Stimulated activated naive CD8-positive, alpha-beta T cell treated with anti-CD3 and anti-CD28 coated beads, Interleukin-15, Interleukin-2, amounts not matched to agents 100 U/mL and 50 U/mL, for 24 hours (primary cell): Measurements from ENCODE around the gene IRF4.

Source experiments
- ATAC-seq: fragments of 150-1000 bp; cut with Tn5 transposase; one replicate; pipeline ENCODE4 v1.10.0; 2021
- DNase-seq: peaks from one replicate; pipeline ENCODE4 v3.0.0; 2021

IRF4 gene

GRCh38 chr6:398558-399078, 7.1 kb downstream of the IRF4 start:
- DNase-seq, result no peak

GRCh38 chr6:399785-400534, 8.4 kb downstream of the IRF4 start:
- DNase-seq, result no peak
- ATAC-seq, result peak; percentile 20

More at GRCh38 chr6:398558-399078, 7.1 kb downstream of the IRF4 start:
- ATAC-seq, result no peak

GRCh38 chr6:400815-401214, 9.3 kb downstream of the IRF4 start:
- DNase-seq (no peak), ATAC-seq (no peak)

- DNase-seq, result no peak
- no peak for ATAC-seq
Measured at GRCh38 chr6:401239-401993, 9.9 kb downstream of the IRF4 start.

GRCh38 chr6:401994-402640, 10.6 kb downstream of the IRF4 start:
- ATAC-seq, result no peak
- no peak for DNase-seq

- ATAC-seq (peak; percentile 62), DNase-seq (peak; percentile 71)
Measured at GRCh38 chr6:402901-403658, 11.5 kb downstream of the IRF4 start.

GRCh38 chr6:403659-404655, 12.4 kb downstream of the IRF4 start:
- ATAC-seq (peak; percentile 73), DNase-seq (peak; percentile 68)

GRCh38 chr6:404685-405423, 13.3 kb downstream of the IRF4 start:
- peak; percentile 22 for ATAC-seq
- DNase-seq, result peak; percentile 40

GRCh38 chr6:408148-408547, 16.6 kb downstream of the IRF4 start:
- ATAC-seq (no peak), DNase-seq (no peak)

GRCh38 chr6:408599-409102, 17.1 kb downstream of the IRF4 start:
- no peak for DNase-seq
- no peak for ATAC-seq

GRCh38 chr6:409370-409972, 17.9 kb downstream of the IRF4 start:
- no peak for DNase-seq

GRCh38 chr6:410555-411395, 19.2 kb downstream of the IRF4 start:
- no peak for ATAC-seq
- DNase-seq, result no peak

More at GRCh38 chr6:409370-409972, 17.9 kb downstream of the IRF4 start:
- no peak for ATAC-seq

GRCh38 chr6:411402-412145, 20.0 kb downstream of the IRF4 start:
- ATAC-seq (no peak), DNase-seq (no peak)

GRCh38 chr6:412146-412886, 20.8 kb downstream of the IRF4 start:
- ATAC-seq, result no peak
- DNase-seq, result no peak

GRCh38 chr6:414447-414846, 22.9 kb downstream of the IRF4 start:
- ATAC-seq (peak; percentile 57), DNase-seq (no peak)

- DNase-seq (no peak), ATAC-seq (no peak)
Measured at GRCh38 chr6:415087-415486, 23.5 kb downstream of the IRF4 start.

- ATAC-seq (no peak), DNase-seq (no peak)
Measured at GRCh38 chr6:421211-421610, 29.7 kb downstream of the IRF4 start.
